ENCODE measurements around the gene CLEC11A.

DNA sequence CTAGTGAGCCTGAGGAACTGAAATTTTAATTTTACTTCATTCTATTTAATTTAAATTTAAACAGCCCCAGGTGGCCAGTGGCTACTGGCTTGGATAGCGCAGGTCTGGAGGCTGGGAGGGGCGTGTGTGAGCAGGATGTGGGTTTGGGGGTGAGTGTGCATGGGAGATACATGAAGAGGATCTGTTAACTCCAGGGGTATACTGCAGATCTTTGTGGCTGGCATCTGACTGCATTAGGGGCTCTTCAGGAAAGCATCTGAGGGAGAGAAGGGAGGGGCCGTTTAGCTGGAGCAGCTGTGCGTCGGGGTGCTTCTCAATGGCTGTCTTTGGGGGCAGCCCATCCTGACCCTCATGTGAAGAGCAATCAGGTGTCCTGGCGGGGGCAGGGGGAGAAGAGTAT, 10.3 kb upstream of the CLEC11A start:
- no peak for TF ChIP-seq EZH2 (IDR thresholded peaks at IDR 0.05; ENCODE audit: borderline replicate concordance, low read depth, low read length, severe bottlenecking)
- TF ChIP-seq, protein P1, sequence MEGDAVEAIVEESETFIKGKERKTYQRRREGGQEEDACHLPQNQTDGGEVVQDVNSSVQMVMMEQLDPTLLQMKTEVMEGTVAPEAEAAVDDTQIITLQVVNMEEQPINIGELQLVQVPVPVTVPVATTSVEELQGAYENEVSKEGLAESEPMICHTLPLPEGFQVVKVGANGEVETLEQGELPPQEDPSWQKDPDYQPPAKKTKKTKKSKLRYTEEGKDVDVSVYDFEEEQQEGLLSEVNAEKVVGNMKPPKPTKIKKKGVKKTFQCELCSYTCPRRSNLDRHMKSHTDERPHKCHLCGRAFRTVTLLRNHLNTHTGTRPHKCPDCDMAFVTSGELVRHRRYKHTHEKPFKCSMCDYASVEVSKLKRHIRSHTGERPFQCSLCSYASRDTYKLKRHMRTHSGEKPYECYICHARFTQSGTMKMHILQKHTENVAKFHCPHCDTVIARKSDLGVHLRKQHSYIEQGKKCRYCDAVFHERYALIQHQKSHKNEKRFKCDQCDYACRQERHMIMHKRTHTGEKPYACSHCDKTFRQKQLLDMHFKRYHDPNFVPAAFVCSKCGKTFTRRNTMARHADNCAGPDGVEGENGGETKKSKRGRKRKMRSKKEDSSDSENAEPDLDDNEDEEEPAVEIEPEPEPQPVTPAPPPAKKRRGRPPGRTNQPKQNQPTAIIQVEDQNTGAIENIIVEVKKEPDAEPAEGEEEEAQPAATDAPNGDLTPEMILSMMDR (IDR thresholded peaks at IDR 0.05; ENCODE audit: borderline replicate concordance, extremely low read depth, low read length, poor library complexity, severe bottlenecking), result no peak
